GM21528 (cell line): Measurements from ENCODE around the gene GATB.

Source experiments
- ATAC-seq: cut with Tn5 transposase; IDR thresholded peaks from one replicate; pipeline ENCODE4 v1.9.1; 2021; ENCODE audit warnings: mild to moderate bottlenecking, moderate library complexity; ENCODE audit not compliant: unreplicated experiment, low FRiP score

GATB gene

GRCh38 chr4:151760712-151761661 is at the start of gene GATB:
GATB (minus strand) TSS chr4:151761007; CDS start chr4:151760982, 25 bp downstream.
- ATAC-seq: peak; percentile 99

GRCh38 chr4:151810476-151810875 is 49.7 kb upstream of the GATB start:
- no peak for ATAC-seq

- no peak for ATAC-seq
Observed at GRCh38 chr4:151809716-151810115, 48.9 kb upstream of the GATB start.

- ATAC-seq: no peak
Observed at GRCh38 chr4:151808542-151808941, 47.7 kb upstream of the GATB start.

GRCh38 chr4:151808120-151808529 is 47.3 kb upstream of the GATB start:
- ATAC-seq: no peak

GRCh38 chr4:151807220-151807619 is 46.4 kb upstream of the GATB start:
- no peak for ATAC-seq

- no peak for ATAC-seq
Observed at GRCh38 chr4:151806511-151806927, 45.7 kb upstream of the GATB start.

GRCh38 chr4:151804821-151805220 is 44.0 kb upstream of the GATB start:
- ATAC-seq: no peak

- no peak for ATAC-seq
Observed at GRCh38 chr4:151804086-151804630, 43.4 kb upstream of the GATB start.

- ATAC-seq: no peak
Observed at GRCh38 chr4:151803246-151803645, 42.4 kb upstream of the GATB start.

- ATAC-seq: no peak
Observed at GRCh38 chr4:151801547-151802516, 41.0 kb upstream of the GATB start.

- no peak for ATAC-seq
Observed at GRCh38 chr4:151799417-151800012, 38.7 kb upstream of the GATB start.

- ATAC-seq: no peak
Observed at GRCh38 chr4:151798678-151799416, 38.0 kb upstream of the GATB start.

GRCh38 chr4:151797853-151798252 is 37.0 kb upstream of the GATB start:
- no peak for ATAC-seq

GRCh38 chr4:151797131-151797530 is 36.3 kb upstream of the GATB start:
- no peak for ATAC-seq

GRCh38 chr4:151796106-151796505 is 35.3 kb upstream of the GATB start:
- ATAC-seq: no peak

- ATAC-seq: no peak
Observed at GRCh38 chr4:151792995-151793394, 32.2 kb upstream of the GATB start.

- no peak for ATAC-seq
Observed at GRCh38 chr4:151792530-151792929, 31.7 kb upstream of the GATB start.

- ATAC-seq: no peak
Observed at GRCh38 chr4:151788021-151788420, 27.2 kb upstream of the GATB start.

GRCh38 chr4:151786158-151786495 is 25.3 kb upstream of the GATB start:
- ATAC-seq: no peak
